B cell (primary cell): ENCODE results near the gene ADAMTS12.

Experiments
- EZH2 ChIP-seq: IDR thresholded peaks from 2 replicates; pipeline ENCODE4 v1.6.1; 2012; ENCODE audit warnings: borderline replicate concordance, low read depth, mild to moderate bottlenecking, moderate library complexity, low read length; ENCODE audit not compliant: insufficient read depth, poor library complexity, severe bottlenecking
- TF ChIP-seq, protein P1 (sequence below): fragments of 200-600 bp; IDR thresholded peaks from one replicate; pipeline ENCODE4 v1.8.0; 2022; ENCODE audit warnings: antibody characterized with exemption, mild to moderate bottlenecking

GRCh38 chr5:33738967-33739366 lies 152.8 kb downstream of the ADAMTS12 start:
- TF ChIP-seq, protein P1, sequence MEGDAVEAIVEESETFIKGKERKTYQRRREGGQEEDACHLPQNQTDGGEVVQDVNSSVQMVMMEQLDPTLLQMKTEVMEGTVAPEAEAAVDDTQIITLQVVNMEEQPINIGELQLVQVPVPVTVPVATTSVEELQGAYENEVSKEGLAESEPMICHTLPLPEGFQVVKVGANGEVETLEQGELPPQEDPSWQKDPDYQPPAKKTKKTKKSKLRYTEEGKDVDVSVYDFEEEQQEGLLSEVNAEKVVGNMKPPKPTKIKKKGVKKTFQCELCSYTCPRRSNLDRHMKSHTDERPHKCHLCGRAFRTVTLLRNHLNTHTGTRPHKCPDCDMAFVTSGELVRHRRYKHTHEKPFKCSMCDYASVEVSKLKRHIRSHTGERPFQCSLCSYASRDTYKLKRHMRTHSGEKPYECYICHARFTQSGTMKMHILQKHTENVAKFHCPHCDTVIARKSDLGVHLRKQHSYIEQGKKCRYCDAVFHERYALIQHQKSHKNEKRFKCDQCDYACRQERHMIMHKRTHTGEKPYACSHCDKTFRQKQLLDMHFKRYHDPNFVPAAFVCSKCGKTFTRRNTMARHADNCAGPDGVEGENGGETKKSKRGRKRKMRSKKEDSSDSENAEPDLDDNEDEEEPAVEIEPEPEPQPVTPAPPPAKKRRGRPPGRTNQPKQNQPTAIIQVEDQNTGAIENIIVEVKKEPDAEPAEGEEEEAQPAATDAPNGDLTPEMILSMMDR: no peak
- TF ChIP-seq EZH2: no peak
